Natural killer cell (primary cell): Measurements from ENCODE around the gene KDM7A. TPM values are rescaled to one million over a fixed set of nuclear protein-coding genes. Genes with fewer than 3 reads are reported as not detected.

ENCODE experiments used
- ATAC-seq, 3 donors: fragments of 150-1000 bp in 2 of 3; fragments of 200-7000 bp in 1 of 3; cut with Tn5 transposase; 1 replicate in 1 of 3; 2 replicates in 2 of 3; pipeline ENCODE4 v1.10.0; 2021; ENCODE audit warnings: mild to moderate bottlenecking in 2 of 3, moderate library complexity in 2 of 3
- DNase-seq, 2 donors: peaks; one replicate each; pipeline versions ENCODE4 v3.0.0 to v3.0.0-alpha.2; 2013 to 2021; ENCODE audit warnings: mixed read lengths in 1 of 2
- H3K27ac ChIP-seq: one replicate; pipeline ENCODE4 v1.5.1; 2013; ENCODE audit warnings: mild to moderate bottlenecking, low read length
- H3K27me3 ChIP-seq: one replicate; pipeline ENCODE4 v1.6.1; 2013; ENCODE audit warnings: low read length; ENCODE audit not compliant: control insufficient read depth, insufficient read depth
- H3K36me3 ChIP-seq: one replicate; pipeline ENCODE4 v1.6.1; 2013; ENCODE audit warnings: low read length; ENCODE audit not compliant: control insufficient read depth, insufficient read depth
- H3K4me1 ChIP-seq: one replicate; pipeline ENCODE4 v1.6.1; 2013; ENCODE audit warnings: low read length; ENCODE audit not compliant: control insufficient read depth, insufficient read depth
- H3K4me3 ChIP-seq: one replicate; pipeline ENCODE4 v1.5.1; 2013; ENCODE audit warnings: low read length
- H3K9me3 ChIP-seq: one replicate; pipeline ENCODE4 v1.6.1; 2013; ENCODE audit warnings: low read length; ENCODE audit not compliant: control insufficient read depth, insufficient read depth
- H3K27ac Mint-ChIP-seq, 2 donors: one replicate each; pipeline ENCODE4 v1.8.0; 2022; ENCODE audit warnings: mild to moderate bottlenecking in 2 of 2, mixed read lengths in 2 of 2, moderate library complexity in 1 of 2
- H3K27me3 Mint-ChIP-seq, 2 donors: one replicate each; pipeline ENCODE4 v1.8.0; 2022; ENCODE audit warnings: low read depth in 2 of 2, mixed read lengths in 2 of 2
- H3K36me3 Mint-ChIP-seq: one replicate; pipeline ENCODE4 v1.8.0; 2022; ENCODE audit warnings: mixed read lengths
- H3K4me1 Mint-ChIP-seq, 2 donors: one replicate each; pipeline ENCODE4 v1.8.0; 2022; ENCODE audit warnings: mixed read lengths in 2 of 2
- H3K4me3 Mint-ChIP-seq: one replicate; pipeline ENCODE4 v1.8.0; 2022; ENCODE audit warnings: mild to moderate bottlenecking, moderate library complexity, mixed read lengths
- H3K9me3 Mint-ChIP-seq, 2 donors: one replicate each; pipeline ENCODE4 v1.8.0; 2022; ENCODE audit warnings: mixed read lengths in 2 of 2
- WGBS: methylation state at CpG from one replicate; pipeline ENCODE4 v1.1.7; 2013; ENCODE audit warnings: missing lambda C conversion rate; ENCODE audit not compliant: insufficient coverage; 5-methylcytosine and 5-hydroxymethylcytosine counted together
- intact Hi-C: fragments of 100-400 bp; cut with micrococcal nuclease; formaldehyde crosslinking; loops from one replicate; pipeline ENCODE4 v1.14.2; 2022
- total RNA-seq, 4 donors: library from RNA; stranded (reverse); fragments of 120-200 nt in 1 of 4; gene quantifications; one replicate each; pipeline versions ENCODE4 v1.2.3 to v1.2.4, GENCODE V29; 2013 to 2022
- TF ChIP-seq, protein P1 (sequence below): fragments of 200-600 bp; IDR thresholded peaks from one replicate; pipeline ENCODE4 v1.8.0; 2022; ENCODE audit warnings: antibody characterized with exemption

The KDM7A gene
- total RNA-seq, 3 donors from 2014 or later (not counting 1 experiment from before 2014, with no cell fraction given): 25.2 to 38.1 (median 36.1) TPM

DNA sequence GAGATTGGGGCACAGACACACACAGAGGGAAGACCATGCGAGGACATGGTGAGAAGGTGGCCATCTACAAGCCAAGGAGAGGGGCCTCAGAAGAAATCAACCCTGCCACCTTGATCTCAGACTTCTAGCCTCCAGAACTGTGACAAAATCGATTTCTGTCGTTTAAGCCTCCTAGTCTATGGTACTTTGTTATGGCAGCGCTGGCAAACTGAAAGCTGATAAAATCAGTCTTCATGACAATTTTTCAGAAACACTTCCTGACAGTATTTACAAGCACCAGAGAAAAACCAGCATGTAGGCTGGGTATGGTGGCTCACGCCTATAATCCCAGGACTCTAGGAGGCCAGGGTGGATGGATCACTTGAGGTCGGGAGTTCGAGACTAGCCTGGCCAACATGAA, 118.3 kb downstream of the KDM7A start:
- no peak overlapping the region for H3K27ac ChIP-seq
- no peaks in the 10 kb centered on the region for H3K27me3 ChIP-seq
- peaks cover 18% of the 10 kb centered on the region for H3K36me3 ChIP-seq
- H3K9me3 ChIP-seq: no peaks in the 10 kb centered on the region
- ATAC-seq (no peak), DNase-seq (no peak)
- peaks cover 42% of the 10 kb centered on the region for H3K4me1 ChIP-seq
- Mint-ChIP-seq H3K27me3 (no peaks in the 10 kb centered on the region), H3K36me3 (peaks cover 7% of the 10 kb centered on the region), H3K4me1 (peaks cover 54 to 68% of the 10 kb centered on the region in 2 donors), H3K4me3 (no peak overlapping the region), H3K27ac (peak overlapping the region; percentile 78 to 80), H3K9me3 (no peaks in the 10 kb centered on the region)
- TF ChIP-seq, protein P1, sequence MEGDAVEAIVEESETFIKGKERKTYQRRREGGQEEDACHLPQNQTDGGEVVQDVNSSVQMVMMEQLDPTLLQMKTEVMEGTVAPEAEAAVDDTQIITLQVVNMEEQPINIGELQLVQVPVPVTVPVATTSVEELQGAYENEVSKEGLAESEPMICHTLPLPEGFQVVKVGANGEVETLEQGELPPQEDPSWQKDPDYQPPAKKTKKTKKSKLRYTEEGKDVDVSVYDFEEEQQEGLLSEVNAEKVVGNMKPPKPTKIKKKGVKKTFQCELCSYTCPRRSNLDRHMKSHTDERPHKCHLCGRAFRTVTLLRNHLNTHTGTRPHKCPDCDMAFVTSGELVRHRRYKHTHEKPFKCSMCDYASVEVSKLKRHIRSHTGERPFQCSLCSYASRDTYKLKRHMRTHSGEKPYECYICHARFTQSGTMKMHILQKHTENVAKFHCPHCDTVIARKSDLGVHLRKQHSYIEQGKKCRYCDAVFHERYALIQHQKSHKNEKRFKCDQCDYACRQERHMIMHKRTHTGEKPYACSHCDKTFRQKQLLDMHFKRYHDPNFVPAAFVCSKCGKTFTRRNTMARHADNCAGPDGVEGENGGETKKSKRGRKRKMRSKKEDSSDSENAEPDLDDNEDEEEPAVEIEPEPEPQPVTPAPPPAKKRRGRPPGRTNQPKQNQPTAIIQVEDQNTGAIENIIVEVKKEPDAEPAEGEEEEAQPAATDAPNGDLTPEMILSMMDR: no peak
- 62% methylated on average over 7 of the region's 7 CpGs for WGBS
- intact Hi-C loops: no loop called here
- H3K4me3 ChIP-seq: no peak overlapping the region

DNA sequence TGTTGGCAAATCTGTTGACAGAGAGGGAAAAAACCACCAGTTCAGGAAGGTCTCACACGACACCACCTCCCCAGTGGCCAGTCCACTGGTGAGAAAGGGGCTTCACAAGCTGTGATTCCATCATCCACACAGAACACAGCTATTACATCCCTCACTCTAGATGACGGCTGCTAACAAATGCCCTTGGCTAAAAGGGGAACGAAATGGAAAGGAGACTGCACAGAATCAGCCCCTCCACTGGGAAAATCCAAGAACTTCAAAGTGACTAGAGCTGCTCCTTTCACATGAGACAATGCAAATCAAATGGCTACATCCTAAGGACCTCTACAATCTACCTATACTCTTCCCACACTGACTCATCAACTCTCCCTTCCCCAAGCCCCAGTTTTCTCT, 119.6 kb downstream of the KDM7A start:
- H3K9me3 ChIP-seq: no peaks in the 10 kb centered on the region
- no peaks in the 10 kb centered on the region for H3K27me3 Mint-ChIP-seq
- H3K36me3 Mint-ChIP-seq: peaks cover 12% of the 10 kb centered on the region
- intact Hi-C loops: no loop called here
- H3K27me3 ChIP-seq: no peaks in the 10 kb centered on the region
- DNase-seq (no peak), ATAC-seq (no peak)
- H3K36me3 ChIP-seq: peaks cover 28% of the 10 kb centered on the region
- no peak overlapping the region for H3K27ac ChIP-seq
- no peaks in the 10 kb centered on the region for H3K9me3 Mint-ChIP-seq
- H3K4me1 ChIP-seq: peaks cover 37% of the 10 kb centered on the region
- no peak overlapping the region for H3K27ac Mint-ChIP-seq
- TF ChIP-seq, protein P1: no peak
- no peak overlapping the region for H3K4me3 ChIP-seq
- 100% methylated on average over 3 of the region's 3 CpGs for WGBS
- H3K4me3 Mint-ChIP-seq: no peak overlapping the region
- H3K4me1 Mint-ChIP-seq: peaks cover 59 to 68% of the 10 kb centered on the region in 2 donors

DNA sequence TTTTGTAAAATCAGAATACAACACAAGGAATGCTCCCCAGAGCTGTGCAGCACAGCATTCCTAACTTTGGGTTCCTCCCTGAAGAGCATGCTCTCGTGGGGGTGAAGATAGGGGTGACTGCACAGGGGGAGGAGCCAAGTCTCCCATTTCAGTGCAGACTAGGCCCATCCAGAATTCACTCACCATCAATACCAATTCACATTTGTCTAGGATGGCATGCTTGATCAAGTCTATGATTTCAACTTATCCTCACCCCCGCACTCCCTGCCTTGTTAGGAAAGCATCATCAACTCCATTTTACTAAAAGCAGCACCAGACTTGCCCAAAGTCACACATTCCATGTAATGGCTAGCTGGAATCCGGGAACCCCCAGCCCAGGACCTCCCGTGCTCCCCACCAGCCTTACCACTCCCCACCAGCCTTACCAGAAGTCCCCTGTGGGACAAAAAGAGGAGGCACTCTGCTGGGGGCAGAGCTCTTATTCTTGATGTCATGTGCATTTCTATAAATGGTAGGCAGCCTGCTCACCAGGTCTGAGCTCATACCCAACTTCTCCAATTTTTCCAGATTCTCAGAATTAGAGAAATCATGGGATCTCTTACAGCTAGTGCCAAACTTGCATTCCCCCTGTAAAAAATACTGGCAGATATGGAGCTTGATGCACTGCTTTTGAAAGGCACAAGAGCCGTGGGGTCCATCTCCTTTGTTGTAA, 120.2 kb downstream of the KDM7A start:
- peaks cover 58 to 63% of the 10 kb centered on the region in 2 donors for H3K4me1 Mint-ChIP-seq
- Histone ChIP-seq H3K4me3 (no peak overlapping the region), H3K4me1 (peaks cover 31% of the 10 kb centered on the region), H3K9me3 (no peaks in the 10 kb centered on the region), H3K27ac (no peak overlapping the region), H3K27me3 (no peaks in the 10 kb centered on the region), H3K36me3 (peaks cover 31% of the 10 kb centered on the region)
- no peaks in the 10 kb centered on the region for H3K9me3 Mint-ChIP-seq
- ATAC-seq: no peak
- no peaks in the 10 kb centered on the region for H3K27me3 Mint-ChIP-seq
- DNase-seq: no peak
- peaks cover 16% of the 10 kb centered on the region for H3K36me3 Mint-ChIP-seq
- WGBS: 97% methylated on average over 4 of the region's 5 CpGs
- TF ChIP-seq, protein P1: no peak
- H3K27ac Mint-ChIP-seq: peak overlapping the region; percentile 29 to 79
- intact Hi-C loops: no loop called here
- no peak overlapping the region for H3K4me3 Mint-ChIP-seq

DNA sequence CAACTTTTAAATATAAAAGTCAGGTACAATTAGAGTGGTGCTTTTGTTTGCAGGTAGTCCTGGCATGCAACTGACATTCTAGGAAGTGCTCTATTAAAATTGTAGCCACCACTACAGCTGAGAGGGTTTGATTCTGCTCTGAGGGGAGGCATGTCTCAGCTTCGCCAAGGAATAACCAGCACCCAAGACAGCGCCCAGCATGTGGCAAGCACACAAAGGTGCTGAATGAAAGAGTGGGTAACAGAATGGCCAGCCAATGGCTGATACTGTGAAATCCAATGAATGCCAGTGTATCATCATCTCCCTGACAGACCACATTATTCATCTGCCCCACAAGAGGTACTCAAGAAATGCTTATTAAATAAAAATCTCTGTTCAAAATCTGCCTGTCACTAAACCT, 121.0 kb downstream of the KDM7A start:
- Mint-ChIP-seq H3K27ac (peak overlapping the region; percentile 29 to 79), H3K4me3 (no peak overlapping the region), H3K4me1 (peaks cover 50 to 55% of the 10 kb centered on the region in 2 donors), H3K27me3 (no peaks in the 10 kb centered on the region), H3K36me3 (peaks cover 16% of the 10 kb centered on the region), H3K9me3 (no peaks in the 10 kb centered on the region)
- intact Hi-C loops: no loop called here
- Histone ChIP-seq H3K9me3 (no peaks in the 10 kb centered on the region), H3K4me3 (no peak overlapping the region), H3K4me1 (peaks cover 24% of the 10 kb centered on the region), H3K27me3 (no peaks in the 10 kb centered on the region), H3K36me3 (peaks cover 31% of the 10 kb centered on the region), H3K27ac (no peak overlapping the region)
- DNase-seq: no peak
- TF ChIP-seq, protein P1: no peak
- ATAC-seq: no peak
- WGBS: 93% methylated on average over 2 of the region's 2 CpGs
